ENCODE results near the gene TPST2. TPM values are rescaled to one million over a fixed set of nuclear protein-coding genes. Genes with fewer than 3 reads are reported as not detected.

TPST2 gene
- total and polyA plus RNA-seq, 10 of the 15 experiments (the other 5 are each of a cell fraction or from before 2014, with no cell fraction given), result 6.3 to 33.7 (median 28.4) TPM

DNA sequence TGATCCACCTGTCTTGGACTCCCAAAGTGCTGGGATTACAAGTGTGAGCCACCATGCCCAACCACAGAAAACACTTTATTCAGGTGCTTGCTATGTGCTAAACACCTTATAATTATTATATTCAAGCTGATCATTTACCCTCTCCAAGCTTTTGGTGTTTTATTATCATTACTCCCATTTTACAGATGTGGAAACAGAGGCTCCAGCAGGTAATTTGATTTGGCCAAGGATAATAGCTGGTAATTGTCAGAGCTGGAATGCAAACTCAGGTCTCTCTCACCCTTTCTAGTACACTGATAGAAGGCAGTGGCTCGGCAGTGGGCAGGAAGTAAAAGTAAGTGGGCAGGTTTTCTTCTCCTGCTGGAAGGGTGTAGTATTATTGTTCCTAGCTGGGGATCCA, 3.8 kb upstream of the TPST2 start:
- peaks cover 25% of the 10 kb centered on the region for H3K4me1 ChIP-seq (ENCODE audit: control insufficient read depth, insufficient read depth, low read length)

DNA sequence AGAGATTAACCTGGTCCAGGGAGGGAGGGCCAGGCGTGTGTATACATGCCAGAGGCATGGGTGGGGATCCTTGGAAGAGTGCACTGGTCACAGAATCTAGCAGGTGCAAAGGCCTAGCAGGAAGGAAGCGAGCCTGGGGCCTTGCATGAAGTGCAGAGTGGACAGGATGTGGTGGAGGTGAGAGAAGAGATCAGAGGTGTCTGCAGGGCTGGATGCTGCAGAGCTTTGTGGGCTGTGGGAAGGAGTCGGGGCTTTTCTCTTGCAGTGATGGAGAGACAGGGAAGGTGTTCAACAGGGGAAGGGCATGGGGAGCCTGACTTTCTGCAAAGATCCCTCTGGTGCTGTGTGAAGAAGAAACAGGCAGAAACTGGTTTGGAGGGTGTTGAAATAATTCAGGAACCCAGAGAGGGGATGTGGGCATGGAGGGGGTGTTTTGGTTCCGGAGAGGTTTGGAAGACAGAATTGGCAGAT, 2.5 kb upstream of the TPST2 start:
- Histone ChIP-seq H2AFZ (ENCODE audit: control insufficient read depth, low read depth, low read length) (peak overlapping the region; percentile 41), H3K79me2 (ENCODE audit: control insufficient read depth, insufficient read depth, low read length) (peaks cover 22% of the 10 kb centered on the region), H3K4me3 (peak overlapping the region; percentile 6; the same call in 1 of the 2 replicates), H4K20me1 (ENCODE audit: control insufficient read depth, insufficient read depth) (no peaks in the 10 kb centered on the region), H3K9ac (ENCODE audit: control insufficient read depth, insufficient read depth, low read length) (peak overlapping the region; percentile 8), H3K9me3 (replicated peaks; ENCODE audit: control insufficient read depth, insufficient read depth, low read length) (no peaks in the 10 kb centered on the region), H3K4me1 (ENCODE audit: control insufficient read depth, insufficient read depth, low read length) (peaks cover 28% of the 10 kb centered on the region), H3K4me2 (ENCODE audit: control insufficient read depth, insufficient read depth) (peak overlapping the region; percentile 39), H3K27ac (ENCODE audit: control insufficient read depth, insufficient read depth) (peak overlapping the region; percentile 86), H3K36me3 (ENCODE audit: control insufficient read depth in 2 of 2, insufficient read depth in 2 of 2, low read length in 1 of 2) (no peaks in the 10 kb centered on the region), H3K27me3 (replicated peaks in 1 of 2; ENCODE audit: control insufficient read depth in 2 of 2, insufficient read depth in 2 of 2, low read length in 1 of 2) (no peaks in the 10 kb centered on the region)
- ChIA-PET RAD21 (ENCODE audit: unreplicated experiment) (interaction anchor here (0.9 to 2.3 kb wide), 10 partner anchors 8 to 81 kb away, joined by 3 to 8 read pairs (median 4); partner anchors contain the start of gene TFIP11), SMC1A (ENCODE audit: uncharacterized antibody, unreplicated experiment) (interaction anchor here (0.8 to 2.9 kb wide), 8 partner anchors 13 to 91 kb away, joined by 3 to 20 read pairs (median 4); no protein-coding TSS in a partner anchor), CTCF (interaction anchor here (0.9 to 4.2 kb wide), 7 partner anchors 59 to 163 kb away, joined by 3 to 12 read pairs (median 4); no protein-coding TSS in a partner anchor), POLR2A (interaction anchor here (0.7 to 8.0 kb wide), 4 partner anchors 8 to 109 kb away, joined by 3 to 62 read pairs (median 7); partner anchors contain the start of genes HPS4 and SRRD)
- peak; percentile 90 for FAIRE-seq
- peak; percentile 72 for DNase-seq (ENCODE audit: low read depth, low spot score)
- intact Hi-C loops (cut with micrococcal nuclease; ENCODE audit: unreplicated experiment), result loop anchor here (5.0 kb wide), 1 partner anchor 90 kb away; no protein-coding TSS in a partner anchor
- peak; percentile 86 for ATAC-seq
- no TSS peak for BruUV-seq (replicated peaks)
- WGBS (ENCODE audit: insufficient coverage, insufficient replicate concordance, low lambda C conversion rate, missing lambda C conversion rate), result 0% methylated on average over 4 of the region's 4 CpGs
- in situ Hi-C loops (cut with MboI), result no loop called here
- TF ChIP-seq STAT1 (conservative IDR thresholded peaks at IDR 0.05) (no peak), TCF12 (IDR thresholded peaks at IDR 0.05; ENCODE audit: low read depth, low read length) (peak; percentile 83), ZZZ3 (IDR thresholded peaks at IDR 0.05; ENCODE audit: control insufficient read depth, insufficient read length, low read depth) (no peak), LARP7 (IDR thresholded peaks at IDR 0.05) (no peak), HDGF (IDR thresholded peaks at IDR 0.05) (peak; percentile 93)
- TF ChIP-seq, protein P1, sequence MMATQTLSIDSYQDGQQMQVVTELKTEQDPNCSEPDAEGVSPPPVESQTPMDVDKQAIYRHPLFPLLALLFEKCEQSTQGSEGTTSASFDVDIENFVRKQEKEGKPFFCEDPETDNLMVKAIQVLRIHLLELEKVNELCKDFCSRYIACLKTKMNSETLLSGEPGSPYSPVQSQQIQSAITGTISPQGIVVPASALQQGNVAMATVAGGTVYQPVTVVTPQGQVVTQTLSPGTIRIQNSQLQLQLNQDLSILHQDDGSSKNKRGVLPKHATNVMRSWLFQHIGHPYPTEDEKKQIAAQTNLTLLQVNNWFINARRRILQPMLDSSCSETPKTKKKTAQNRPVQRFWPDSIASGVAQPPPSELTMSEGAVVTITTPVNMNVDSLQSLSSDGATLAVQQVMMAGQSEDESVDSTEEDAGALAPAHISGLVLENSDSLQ (IDR thresholded peaks at IDR 0.05), result peak; percentile 54
- TF ChIP-seq, protein P2, sequence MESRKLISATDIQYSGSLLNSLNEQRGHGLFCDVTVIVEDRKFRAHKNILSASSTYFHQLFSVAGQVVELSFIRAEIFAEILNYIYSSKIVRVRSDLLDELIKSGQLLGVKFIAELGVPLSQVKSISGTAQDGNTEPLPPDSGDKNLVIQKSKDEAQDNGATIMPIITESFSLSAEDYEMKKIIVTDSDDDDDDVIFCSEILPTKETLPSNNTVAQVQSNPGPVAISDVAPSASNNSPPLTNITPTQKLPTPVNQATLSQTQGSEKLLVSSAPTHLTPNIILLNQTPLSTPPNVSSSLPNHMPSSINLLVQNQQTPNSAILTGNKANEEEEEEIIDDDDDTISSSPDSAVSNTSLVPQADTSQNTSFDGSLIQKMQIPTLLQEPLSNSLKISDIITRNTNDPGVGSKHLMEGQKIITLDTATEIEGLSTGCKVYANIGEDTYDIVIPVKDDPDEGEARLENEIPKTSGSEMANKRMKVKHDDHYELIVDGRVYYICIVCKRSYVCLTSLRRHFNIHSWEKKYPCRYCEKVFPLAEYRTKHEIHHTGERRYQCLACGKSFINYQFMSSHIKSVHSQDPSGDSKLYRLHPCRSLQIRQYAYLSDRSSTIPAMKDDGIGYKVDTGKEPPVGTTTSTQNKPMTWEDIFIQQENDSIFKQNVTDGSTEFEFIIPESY (IDR thresholded peaks at IDR 0.05), result no peak
- TF ChIP-seq, protein P3, sequence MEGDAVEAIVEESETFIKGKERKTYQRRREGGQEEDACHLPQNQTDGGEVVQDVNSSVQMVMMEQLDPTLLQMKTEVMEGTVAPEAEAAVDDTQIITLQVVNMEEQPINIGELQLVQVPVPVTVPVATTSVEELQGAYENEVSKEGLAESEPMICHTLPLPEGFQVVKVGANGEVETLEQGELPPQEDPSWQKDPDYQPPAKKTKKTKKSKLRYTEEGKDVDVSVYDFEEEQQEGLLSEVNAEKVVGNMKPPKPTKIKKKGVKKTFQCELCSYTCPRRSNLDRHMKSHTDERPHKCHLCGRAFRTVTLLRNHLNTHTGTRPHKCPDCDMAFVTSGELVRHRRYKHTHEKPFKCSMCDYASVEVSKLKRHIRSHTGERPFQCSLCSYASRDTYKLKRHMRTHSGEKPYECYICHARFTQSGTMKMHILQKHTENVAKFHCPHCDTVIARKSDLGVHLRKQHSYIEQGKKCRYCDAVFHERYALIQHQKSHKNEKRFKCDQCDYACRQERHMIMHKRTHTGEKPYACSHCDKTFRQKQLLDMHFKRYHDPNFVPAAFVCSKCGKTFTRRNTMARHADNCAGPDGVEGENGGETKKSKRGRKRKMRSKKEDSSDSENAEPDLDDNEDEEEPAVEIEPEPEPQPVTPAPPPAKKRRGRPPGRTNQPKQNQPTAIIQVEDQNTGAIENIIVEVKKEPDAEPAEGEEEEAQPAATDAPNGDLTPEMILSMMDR (IDR thresholded peaks at IDR 0.05 in 2 of 3, conservative IDR thresholded peaks at IDR 0.05 in 1 of 3; ENCODE audit: control insufficient read depth in 2 of 3, extremely low read depth in 1 of 3, insufficient read depth in 1 of 3, low read depth in 3 of 3, low read length in 3 of 3), result no peak

More for the DNA sequence above, 3.8 kb upstream of the TPST2 start:
- ChIA-PET RAD21 (ENCODE audit: unreplicated experiment) (interaction anchor here (1.2 to 2.3 kb wide), 2 partner anchors 28 to 49 kb away, joined by 3 to 7 read pairs; no protein-coding TSS in a partner anchor), CTCF (interaction anchor here (0.6 to 4.2 kb wide), 5 partner anchors 12 to 92 kb away, joined by 3 to 12 read pairs (median 3); no protein-coding TSS in a partner anchor), SMC1A (ENCODE audit: uncharacterized antibody, unreplicated experiment) (interaction anchor here (0.6 to 2.9 kb wide), 6 partner anchors 13 to 115 kb away, joined by 3 to 20 read pairs (median 4); no protein-coding TSS in a partner anchor), POLR2A (interaction anchor here (0.9 to 8.0 kb wide), 3 partner anchors 10 to 15 kb away, joined by 3 to 62 read pairs (median 4); no protein-coding TSS in a partner anchor)
- in situ Hi-C loops (cut with MboI), result no loop called here
- no peak for TF ChIP-seq TCF7 (IDR thresholded peaks at IDR 0.05; ENCODE audit: borderline replicate concordance)
- TF ChIP-seq TAF1 (IDR thresholded peaks at IDR 0.05; ENCODE audit: borderline replicate concordance, low read depth, low read length), result no peak
- TF ChIP-seq PAX8 (IDR thresholded peaks at IDR 0.05), result no peak
- TF ChIP-seq SREBF2 (IDR thresholded peaks at IDR 0.05; ENCODE audit: low read length), result no peak
- no peak for TF ChIP-seq PAX5 (IDR thresholded peaks at IDR 0.05; ENCODE audit: borderline replicate concordance, low read depth, low read length)
- TF ChIP-seq ZNF207 (IDR thresholded peaks at IDR 0.05; ENCODE audit: borderline replicate concordance), result no peak
- TF ChIP-seq BACH1 (IDR thresholded peaks at IDR 0.05; ENCODE audit: borderline replicate concordance), result no peak
- 41% methylated on average over 1 of the region's 1 CpG for WGBS (ENCODE audit: insufficient coverage, insufficient replicate concordance, low lambda C conversion rate, missing lambda C conversion rate)
- H3K27ac ChIP-seq (ENCODE audit: control insufficient read depth, insufficient read depth), result no peak overlapping the region
- no peak overlapping the region for H2AFZ ChIP-seq (ENCODE audit: control insufficient read depth, low read depth, low read length)
- no peak for FAIRE-seq
- no TSS peak for BruUV-seq (replicated peaks)
- DNase-seq (ENCODE audit: low read depth, low spot score), result no peak
- no peak overlapping the region for H3K9ac ChIP-seq (ENCODE audit: control insufficient read depth, insufficient read depth, low read length)
- no peak overlapping the region for H3K4me2 ChIP-seq (ENCODE audit: control insufficient read depth, insufficient read depth)
- no peaks in the 10 kb centered on the region for H4K20me1 ChIP-seq (ENCODE audit: control insufficient read depth, insufficient read depth)
- no peaks in the 10 kb centered on the region for H3K9me3 ChIP-seq (replicated peaks; ENCODE audit: control insufficient read depth, insufficient read depth, low read length)
- intact Hi-C loops (cut with micrococcal nuclease; ENCODE audit: unreplicated experiment), result loop anchor here (5.0 kb wide), 1 partner anchor 91 kb away; no protein-coding TSS in a partner anchor
- ATAC-seq, result no peak
- peaks cover 11% of the 10 kb centered on the region for H3K79me2 ChIP-seq (ENCODE audit: control insufficient read depth, insufficient read depth, low read length)
- H3K36me3 ChIP-seq (ENCODE audit: control insufficient read depth in 2 of 2, insufficient read depth in 2 of 2, low read length in 1 of 2), result no peaks in the 10 kb centered on the region
- no peaks in the 10 kb centered on the region for H3K27me3 ChIP-seq (replicated peaks in 1 of 2; ENCODE audit: control insufficient read depth in 2 of 2, insufficient read depth in 2 of 2, low read length in 1 of 2)
- no peak overlapping the region for H3K4me3 ChIP-seq
